Neural progenitor cell (in vitro differentiated cells): ENCODE results near the gene PLD2.

ENCODE experiments used
- EZH2phosphoT487 ChIP-seq: fragments of 200-600 bp; sonication (generic); IDR thresholded peaks from 2 replicates; pipeline ENCODE4 v1.6.1; 2017; ENCODE audit warnings: antibody characterized with exemption
- TF ChIP-seq, protein P1 (sequence below): fragments of 200-600 bp; sonication (generic); IDR thresholded peaks from 2 replicates; pipeline ENCODE4 v1.5.1; 2017; ENCODE audit warnings: antibody characterized with exemption, mild to moderate bottlenecking

DNA sequence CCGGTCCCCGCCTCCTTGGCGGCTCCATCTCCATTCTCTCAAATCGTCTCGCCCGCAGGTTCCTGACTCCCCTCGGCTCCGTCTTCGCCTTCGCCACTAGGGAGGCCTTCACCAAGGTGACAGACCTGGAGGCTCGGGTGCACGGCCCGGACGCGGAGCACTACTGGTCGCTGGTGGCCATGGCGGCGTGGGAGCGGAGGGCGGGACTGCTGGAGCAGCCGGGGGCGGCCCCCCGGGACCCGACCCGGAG is 17.3 kb upstream of the PLD2 start:
- no peak for TF ChIP-seq EZH2phosphoT487
- TF ChIP-seq, protein P1, sequence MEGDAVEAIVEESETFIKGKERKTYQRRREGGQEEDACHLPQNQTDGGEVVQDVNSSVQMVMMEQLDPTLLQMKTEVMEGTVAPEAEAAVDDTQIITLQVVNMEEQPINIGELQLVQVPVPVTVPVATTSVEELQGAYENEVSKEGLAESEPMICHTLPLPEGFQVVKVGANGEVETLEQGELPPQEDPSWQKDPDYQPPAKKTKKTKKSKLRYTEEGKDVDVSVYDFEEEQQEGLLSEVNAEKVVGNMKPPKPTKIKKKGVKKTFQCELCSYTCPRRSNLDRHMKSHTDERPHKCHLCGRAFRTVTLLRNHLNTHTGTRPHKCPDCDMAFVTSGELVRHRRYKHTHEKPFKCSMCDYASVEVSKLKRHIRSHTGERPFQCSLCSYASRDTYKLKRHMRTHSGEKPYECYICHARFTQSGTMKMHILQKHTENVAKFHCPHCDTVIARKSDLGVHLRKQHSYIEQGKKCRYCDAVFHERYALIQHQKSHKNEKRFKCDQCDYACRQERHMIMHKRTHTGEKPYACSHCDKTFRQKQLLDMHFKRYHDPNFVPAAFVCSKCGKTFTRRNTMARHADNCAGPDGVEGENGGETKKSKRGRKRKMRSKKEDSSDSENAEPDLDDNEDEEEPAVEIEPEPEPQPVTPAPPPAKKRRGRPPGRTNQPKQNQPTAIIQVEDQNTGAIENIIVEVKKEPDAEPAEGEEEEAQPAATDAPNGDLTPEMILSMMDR: no peak
